Lung (tissue), 12 donors: ENCODE data around the gene HK1. TPM values are rescaled to one million over a fixed set of nuclear protein-coding genes. Genes with fewer than 3 reads are reported as not detected.

Experiments
- ATAC-seq: fragments of 200-7000 bp; cut with Tn5 transposase; one replicate; pipeline ENCODE4 v1.9.1; 2020; ENCODE audit warnings: moderate number of reproducible peaks; ENCODE audit not compliant: insufficient read depth, low FRiP score
- DNase-seq, 3 donors: peaks; one replicate each; pipeline ENCODE4 v3.0.0-alpha.2; 2013 to 2017
- H3K27ac ChIP-seq, 2 donors: one replicate each; pipeline ENCODE4 v1.5.1; 2013; ENCODE audit warnings: mild to moderate bottlenecking in 2 of 2, moderate library complexity in 2 of 2, control low read depth in 1 of 2, inconsistent platforms in 1 of 2, low read depth in 1 of 2, low read length in 1 of 2
- H3K27me3 ChIP-seq, 3 donors: one replicate each; pipeline ENCODE4 v1.5.1; 2013; ENCODE audit warnings: low read length in 2 of 3; ENCODE audit not compliant: control insufficient read depth in 3 of 3, insufficient read depth in 3 of 3
- H3K36me3 ChIP-seq, 4 donors: one replicate each; pipeline ENCODE4 v1.5.1; 2013; ENCODE audit warnings: low read length in 4 of 4, mild to moderate bottlenecking in 1 of 4, moderate library complexity in 1 of 4; ENCODE audit not compliant: control insufficient read depth in 4 of 4, insufficient read depth in 4 of 4
- H3K4me1 ChIP-seq, 5 donors: one replicate each; pipeline ENCODE4 v1.5.1; 2013; ENCODE audit warnings: low read length in 5 of 5, mild to moderate bottlenecking in 2 of 5, moderate library complexity in 1 of 5; ENCODE audit not compliant: control insufficient read depth in 5 of 5, insufficient read depth in 5 of 5
- H3K4me3 ChIP-seq: one replicate; pipeline ENCODE4 v1.5.1; 2013; ENCODE audit warnings: mild to moderate bottlenecking, control low read depth, moderate library complexity
- H3K9ac ChIP-seq, 2 donors: one replicate each; pipeline ENCODE4 v1.5.1; 2013; ENCODE audit warnings: low read length in 2 of 2, control low read depth in 1 of 2; ENCODE audit not compliant: insufficient read depth in 1 of 2
- H3K9me3 ChIP-seq, 4 donors: one replicate each; pipeline ENCODE4 v1.5.1; 2013; ENCODE audit warnings: low read length in 3 of 4, mild to moderate bottlenecking in 1 of 4, moderate library complexity in 1 of 4; ENCODE audit not compliant: control insufficient read depth in 4 of 4, insufficient read depth in 3 of 4
- WGBS, 2 donors: extraction: QIAGEN DNeasy Blood & Tissue Kit; methylation state at CpG; one replicate each; pipeline ENCODE4 v1.1.7; 2013; 5-methylcytosine and 5-hydroxymethylcytosine counted together
- polyA plus RNA-seq, 2 donors: library from polyadenylated mRNA; stranded (reverse); fragments of 200-250 nt; gene quantifications; one replicate each; pipeline ENCODE4 v1.2.1, GENCODE V29; 2013
- total RNA-seq, 2 donors: library from RNA; depleted of rRNA in 1 of 2; stranded (reverse); fragments of >200 nt in 1 of 2; gene quantifications; one replicate each; pipeline ENCODE4 v1.2.1, GENCODE V29; 2014 to 2021
- TF ChIP-seq, protein P1 (sequence below): IDR thresholded peaks from 2 replicates; pipeline ENCODE4 v1.5.1; 2012; ENCODE audit warnings: mild to moderate bottlenecking; ENCODE audit errors: control extremely low read depth, extremely low read depth
- donor health status: control.
- donor health status: control.
- donor health status: Bipolar disorder and iron deficiency.
- donor health status: healthy.
- donor health status: DM: yes; HTN: yes; CAD: no.

Gene HK1
- total and polyA plus RNA-seq, 4 donors, result 33.6 to 120 (median 78.0) TPM

DNA sequence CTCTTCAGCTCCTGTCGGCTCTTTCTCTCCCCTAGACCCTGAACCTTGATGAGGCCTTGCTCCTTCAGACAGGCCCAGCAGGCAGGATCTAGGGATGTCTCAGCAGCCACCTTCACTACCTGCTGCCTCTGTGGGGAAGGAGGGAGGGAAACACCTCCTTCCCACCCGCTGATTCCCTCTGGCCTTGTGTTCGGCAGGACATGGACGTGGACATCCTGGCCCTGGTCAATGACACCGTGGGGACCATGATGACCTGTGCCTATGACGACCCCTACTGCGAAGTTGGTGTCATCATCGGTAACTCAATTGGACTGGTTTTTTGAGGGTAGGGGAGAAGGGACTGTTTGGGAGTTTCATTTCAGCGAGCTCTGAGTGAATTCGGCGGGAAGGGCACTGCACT is 37.8 kb upstream of the HK1 start:
- Histone ChIP-seq H3K36me3 (peaks cover 0 to 3% (median 0%) of the 10 kb centered on the region in 4 donors), H3K9ac (no peak overlapping the region), H3K9me3 (no peaks in the 10 kb centered on the region), H3K4me1 (peaks cover 0 to 13% (median 0%) of the 10 kb centered on the region in 5 donors), H3K27me3 (no peaks in the 10 kb centered on the region), H3K27ac (peak overlapping the region in 1 of 2 donors; percentile 13), H3K4me3 (no peak overlapping the region)
- ATAC-seq, result no peak
- DNase-seq, result no peak
- TF ChIP-seq, protein P1, sequence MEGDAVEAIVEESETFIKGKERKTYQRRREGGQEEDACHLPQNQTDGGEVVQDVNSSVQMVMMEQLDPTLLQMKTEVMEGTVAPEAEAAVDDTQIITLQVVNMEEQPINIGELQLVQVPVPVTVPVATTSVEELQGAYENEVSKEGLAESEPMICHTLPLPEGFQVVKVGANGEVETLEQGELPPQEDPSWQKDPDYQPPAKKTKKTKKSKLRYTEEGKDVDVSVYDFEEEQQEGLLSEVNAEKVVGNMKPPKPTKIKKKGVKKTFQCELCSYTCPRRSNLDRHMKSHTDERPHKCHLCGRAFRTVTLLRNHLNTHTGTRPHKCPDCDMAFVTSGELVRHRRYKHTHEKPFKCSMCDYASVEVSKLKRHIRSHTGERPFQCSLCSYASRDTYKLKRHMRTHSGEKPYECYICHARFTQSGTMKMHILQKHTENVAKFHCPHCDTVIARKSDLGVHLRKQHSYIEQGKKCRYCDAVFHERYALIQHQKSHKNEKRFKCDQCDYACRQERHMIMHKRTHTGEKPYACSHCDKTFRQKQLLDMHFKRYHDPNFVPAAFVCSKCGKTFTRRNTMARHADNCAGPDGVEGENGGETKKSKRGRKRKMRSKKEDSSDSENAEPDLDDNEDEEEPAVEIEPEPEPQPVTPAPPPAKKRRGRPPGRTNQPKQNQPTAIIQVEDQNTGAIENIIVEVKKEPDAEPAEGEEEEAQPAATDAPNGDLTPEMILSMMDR, result no peak
- WGBS, 2 donors, result 94 to 97% methylated on average over 11 of the region's 11 CpGs

GRCh38 chr10:69241575-69241974 is 36.7 kb upstream of the HK1 start:
- H3K9me3 ChIP-seq, result no peaks in the 10 kb centered on the region
- H3K4me3 ChIP-seq, result no peak overlapping the region
- TF ChIP-seq, protein P1, result no peak
- no peak overlapping the region for H3K27ac ChIP-seq
- WGBS, 2 donors, result 88 to 92% methylated on average over 7 of the region's 7 CpGs
- DNase-seq (no peak), ATAC-seq (no peak)
- H3K9ac ChIP-seq, result no peak overlapping the region
- H3K36me3 ChIP-seq, result peaks cover 0 to 3% (median 0%) of the 10 kb centered on the region in 4 donors
- peaks cover 0 to 13% (median 0%) of the 10 kb centered on the region in 5 donors for H3K4me1 ChIP-seq
- H3K27me3 ChIP-seq, result no peaks in the 10 kb centered on the region

GRCh38 chr10:69242040-69242851 is 36.0 kb upstream of the HK1 start:
- DNase-seq, result peak in 1 of 3 donors; percentile 27
- peaks cover 0 to 3% (median 0%) of the 10 kb centered on the region in 4 donors for H3K36me3 ChIP-seq
- no peak overlapping the region for H3K4me3 ChIP-seq
- no peaks in the 10 kb centered on the region for H3K27me3 ChIP-seq
- ATAC-seq, result no peak
- H3K4me1 ChIP-seq, result peaks cover 0 to 13% (median 0%) of the 10 kb centered on the region in 5 donors
- 85 to 90% methylated on average over 11 of the region's 11 CpGs for WGBS, 2 donors
- TF ChIP-seq, protein P1, result no peak
- H3K9ac ChIP-seq, result peak overlapping the region in 1 of 2 donors; percentile 1
- no peaks in the 10 kb centered on the region for H3K9me3 ChIP-seq
- H3K27ac ChIP-seq, result no peak overlapping the region
